ENCODE data around the gene FFAR4.

The FFAR4 gene

GRCh38 chr10:93599778-93600177, 33.3 kb downstream of the FFAR4 start:
- DNase-seq (ENCODE audit: low read depth in 2 of 2) = no peak

DNA sequence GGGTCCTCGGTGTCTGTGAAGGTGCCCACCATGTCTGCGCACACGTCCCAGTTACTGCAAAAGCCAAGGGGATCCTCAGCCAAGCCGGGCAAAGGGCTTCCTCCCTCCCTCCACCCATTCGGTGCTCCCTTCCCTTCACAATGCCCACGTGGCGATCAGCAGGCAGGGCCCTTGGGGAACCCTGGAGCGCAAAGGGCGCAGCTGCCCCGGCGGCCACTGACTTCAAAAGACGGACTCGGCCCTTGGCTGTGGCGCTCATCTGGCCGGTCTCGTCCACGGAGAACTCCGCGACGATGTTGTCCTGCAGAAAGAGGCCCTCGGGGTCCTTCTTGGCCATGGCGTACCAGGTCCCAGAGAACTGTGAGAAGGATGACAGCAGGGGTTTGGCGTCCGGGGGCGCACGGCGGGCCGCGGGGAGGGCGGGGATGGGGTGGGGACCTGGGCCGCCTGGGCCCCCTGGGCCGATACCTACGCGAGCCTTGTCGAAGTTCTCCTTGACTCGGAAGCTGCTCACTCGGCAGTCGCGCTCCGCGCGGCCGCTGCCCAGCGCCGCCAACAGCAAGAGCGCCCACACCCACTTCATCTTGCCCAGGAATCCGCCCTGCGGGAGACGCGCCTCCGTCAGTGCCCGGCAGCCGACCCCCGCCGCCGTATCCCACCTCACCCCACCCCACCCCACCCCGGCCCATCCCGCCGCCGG, 34.1 kb downstream of the FFAR4 start:
- no peak for DNase-seq (ENCODE audit: low read depth in 2 of 2)

DNA sequence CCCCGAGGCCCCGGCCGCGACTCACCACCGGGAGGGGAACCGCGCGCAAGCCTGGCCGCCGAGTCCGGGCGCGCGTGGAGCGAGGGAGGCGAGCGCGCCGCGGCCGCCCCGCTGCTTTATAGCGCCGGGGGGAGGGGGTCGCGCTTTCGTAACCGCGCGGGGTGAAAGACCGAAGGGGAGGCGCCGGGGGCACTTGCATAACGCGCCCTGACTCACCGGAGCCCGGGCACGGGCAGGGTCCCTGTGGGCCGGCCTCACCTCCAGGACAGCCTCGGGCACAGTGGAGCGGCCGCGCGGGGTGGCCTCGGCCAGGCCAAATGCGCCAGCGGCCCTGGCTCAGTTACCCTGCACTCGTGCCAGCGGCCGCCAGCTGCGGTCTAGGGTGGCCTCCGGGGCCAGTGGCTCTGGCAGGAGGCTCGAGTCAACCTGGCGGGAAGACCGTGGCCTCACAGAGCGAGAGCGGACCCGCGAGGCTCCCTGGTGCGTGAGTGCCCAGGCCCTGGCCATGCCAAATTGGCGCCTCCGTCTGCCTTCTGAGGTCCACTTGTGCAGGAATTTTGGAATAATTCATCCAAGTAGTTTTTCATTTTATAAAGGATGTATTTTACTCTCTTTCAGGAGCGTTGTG, 34.8 kb downstream of the FFAR4 start, which contains the start of gene RBP4:
Gene RBP4 (minus strand): TSS at position 90 of the 628 bp plus-strand sequence. CDS start 207 bp downstream, outside the sequence.
- no peak for DNase-seq (ENCODE audit: low read depth in 2 of 2)

DNA sequence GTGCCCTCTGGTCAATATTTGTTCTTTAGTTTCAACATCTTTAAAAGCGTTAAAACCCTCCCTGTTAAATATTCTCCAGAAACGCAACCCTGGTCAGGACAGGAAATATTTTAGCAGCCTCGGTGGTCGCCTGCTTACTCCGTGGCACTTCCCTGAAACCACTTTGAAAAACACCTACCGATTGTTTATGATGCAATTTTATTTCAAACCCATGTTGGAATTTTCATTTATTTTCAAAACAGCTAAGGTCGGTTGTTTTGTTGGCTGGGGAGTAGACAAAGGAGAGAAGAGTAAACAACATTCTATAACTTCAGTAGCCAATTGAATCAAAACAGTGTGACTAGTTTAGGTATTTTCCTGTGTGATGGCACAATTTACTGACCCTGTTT, 35.3 kb downstream of the FFAR4 start:
- no peak for DNase-seq (ENCODE audit: low read depth in 2 of 2)

- DNase-seq (ENCODE audit: low read depth in 2 of 2) = no peak
These were observed 36.6 kb downstream of the FFAR4 start for GRCh38 chr10:93603023-93603422.

- no peak for DNase-seq (ENCODE audit: low read depth in 2 of 2)
These were observed 37.7 kb downstream of the FFAR4 start for GRCh38 chr10:93604146-93604545.

- DNase-seq (ENCODE audit: low read depth in 2 of 2) = no peak
These were observed 42.0 kb downstream of the FFAR4 start for GRCh38 chr10:93608421-93608820.

GRCh38 chr10:93612311-93612710, 45.8 kb downstream of the FFAR4 start, which contains the start of gene PDE6C:
Gene PDE6C, plus strand, starts transcription at chr10:93612537. Its CDS starts 189 bp downstream, at chr10:93612726.
- DNase-seq (ENCODE audit: low read depth in 2 of 2) = no peak

DNA sequence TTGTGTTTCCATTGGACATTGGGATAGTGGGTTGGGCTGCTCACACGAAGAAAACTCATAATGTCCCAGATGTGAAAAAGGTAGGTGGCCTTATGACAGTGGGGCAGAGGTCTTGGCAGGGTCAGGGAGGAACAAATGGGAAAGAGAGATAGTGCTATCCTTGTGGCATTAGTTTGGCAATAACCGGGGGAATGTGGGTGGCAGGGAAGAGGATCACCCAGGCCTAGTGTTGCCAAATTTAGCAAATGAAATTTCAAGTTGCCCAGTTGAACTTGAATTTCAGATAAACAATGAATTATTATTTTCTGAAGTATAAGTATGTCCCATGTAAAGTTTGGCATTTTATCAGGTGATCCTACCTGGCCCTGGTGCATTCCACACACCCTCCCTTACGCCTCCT, 46.7 kb downstream of the FFAR4 start:
- DNase-seq (ENCODE audit: low read depth in 2 of 2) = no peak

DNA sequence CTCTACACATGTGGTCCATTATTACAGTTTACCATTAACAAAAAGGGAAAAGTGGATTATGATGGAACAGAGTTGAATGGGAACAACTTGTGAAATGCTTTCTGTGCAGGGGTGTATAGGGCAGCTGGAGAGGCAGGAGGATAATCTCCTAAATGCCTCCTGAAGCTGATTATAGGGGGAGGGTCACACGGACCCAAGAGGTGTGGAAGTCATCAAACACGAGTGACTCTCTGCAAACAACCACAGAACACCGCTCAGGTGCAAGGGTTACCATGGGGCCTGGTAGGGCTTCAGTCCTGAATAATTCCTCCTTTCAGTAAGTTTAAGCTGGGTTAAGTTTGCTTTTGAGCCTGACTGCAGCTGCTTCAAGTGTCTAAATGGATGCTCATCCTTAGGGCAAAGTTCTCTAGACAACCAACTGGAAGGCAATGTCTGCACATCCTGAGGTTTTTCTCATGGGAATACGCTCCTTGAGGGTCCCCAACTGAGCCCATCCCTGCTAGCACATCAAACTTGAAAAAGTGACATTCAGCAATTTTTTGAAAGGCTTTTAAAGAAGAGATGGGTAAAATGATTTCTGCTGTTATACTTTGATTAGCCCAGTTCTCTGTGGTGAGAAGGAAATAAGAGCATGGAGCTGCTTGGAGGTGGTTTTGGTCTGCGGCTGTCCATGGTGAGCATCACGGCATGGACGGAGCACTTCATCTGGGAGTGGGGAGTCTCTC, 47.8 kb downstream of the FFAR4 start:
- no peak for DNase-seq (ENCODE audit: low read depth in 2 of 2)

DNA sequence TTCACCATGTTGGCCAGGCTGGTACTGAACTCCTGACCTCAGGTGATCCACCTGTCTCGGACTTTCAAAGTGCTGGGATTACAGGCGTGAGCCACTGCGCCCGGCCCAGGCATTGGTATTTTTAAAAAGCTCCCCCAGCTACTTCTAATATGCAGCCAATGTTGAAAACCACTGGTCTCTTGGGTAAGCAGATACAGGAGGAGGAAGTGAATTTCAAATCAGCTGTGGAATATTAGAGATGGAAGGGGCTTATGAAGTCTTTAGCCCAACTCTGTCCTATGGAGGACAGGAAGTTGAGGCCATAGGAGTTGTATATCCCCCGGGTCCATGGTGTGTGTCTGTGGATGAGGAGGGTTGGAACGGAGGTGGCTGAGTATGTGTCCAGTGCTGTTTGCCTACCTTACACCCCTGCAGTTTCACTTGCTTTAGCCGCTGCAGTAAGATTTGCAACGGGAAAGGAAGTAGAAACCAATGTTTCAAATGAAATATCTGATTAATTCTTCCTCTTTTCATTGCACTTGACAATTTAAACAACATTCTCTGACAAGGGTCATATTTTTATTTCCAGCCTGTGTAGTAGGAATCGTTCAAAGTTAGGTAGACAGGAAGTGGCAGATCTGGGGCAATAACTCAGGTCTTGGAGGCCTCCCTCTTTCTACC, 49.2 kb downstream of the FFAR4 start:
- no peak for DNase-seq (ENCODE audit: low read depth in 2 of 2)

DNA sequence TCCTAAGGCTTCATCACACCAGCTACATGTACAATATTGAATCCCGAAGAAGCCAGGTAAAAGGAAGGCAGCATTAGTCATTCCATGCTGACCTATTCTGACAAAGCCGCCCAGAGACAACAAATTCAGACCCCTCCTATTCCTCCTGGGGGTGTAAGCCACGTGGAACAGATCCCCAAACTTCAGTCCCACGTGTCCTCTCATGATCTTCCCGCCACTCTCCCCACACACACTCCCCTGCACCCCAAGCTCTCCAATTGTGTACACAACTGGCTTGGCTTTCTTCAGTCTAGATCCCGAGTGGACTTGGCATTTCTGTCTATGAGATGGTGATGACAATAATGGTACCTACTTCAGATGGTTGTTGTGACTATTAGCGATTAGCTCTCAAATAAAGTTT, 54.5 kb downstream of the FFAR4 start:
- DNase-seq (ENCODE audit: low read depth in 2 of 2) = no peak

- no peak for DNase-seq (ENCODE audit: low read depth in 2 of 2)
These were observed 56.5 kb downstream of the FFAR4 start for GRCh38 chr10:93622942-93623341.

- no peak for DNase-seq (ENCODE audit: low read depth in 2 of 2)
These were observed 62.4 kb downstream of the FFAR4 start for GRCh38 chr10:93628858-93629257.

DNA sequence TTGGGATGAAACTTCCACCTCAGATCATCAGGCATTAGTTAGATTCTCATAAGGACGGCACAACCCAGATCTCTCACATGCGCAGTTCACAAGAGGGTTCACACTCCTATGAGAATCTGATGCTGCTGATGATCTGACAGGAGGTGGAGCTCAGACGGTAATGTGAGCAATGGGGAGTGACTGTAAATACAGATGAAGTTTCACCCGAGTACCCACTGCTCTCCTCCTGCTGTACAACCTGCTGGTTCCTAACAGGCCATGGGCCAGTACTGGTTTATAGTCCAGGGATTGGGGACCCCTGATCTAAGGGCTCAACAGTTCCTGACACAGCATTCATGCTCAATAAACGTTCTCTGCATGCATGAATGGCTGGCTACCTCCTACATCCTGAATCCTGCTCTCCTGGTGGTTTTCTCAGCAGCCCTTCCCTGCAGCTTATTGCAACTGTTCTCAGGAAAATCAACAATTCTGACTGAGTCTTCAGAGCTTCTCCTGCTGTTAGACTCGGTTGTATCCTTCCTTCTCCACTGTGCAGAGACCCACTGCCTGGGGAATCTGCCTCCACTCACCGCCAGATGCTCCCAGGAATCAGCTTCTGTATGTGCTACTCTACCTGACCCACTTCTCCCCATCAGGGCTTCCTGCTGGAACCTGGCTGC, 63.3 kb downstream of the FFAR4 start:
- no peak for DNase-seq (ENCODE audit: low read depth in 2 of 2)

- DNase-seq (ENCODE audit: low read depth in 2 of 2) = no peak
These were observed 64.4 kb downstream of the FFAR4 start for GRCh38 chr10:93630625-93631557.

Data from stimulated activated CD8-positive, alpha-beta memory T cell treated with anti-CD3 and anti-CD28 coated beads, Interleukin-15, amount 100 ng/mL, for 48 hours (primary cell).